Tibial nerve (tissue), 3 donors: ENCODE results near the gene RPTOR.

Experiments used
- CTCF ChIP-seq, 5 experiments: fragments of 200-600 bp in 3 of 5; fragments of 450-650 bp in 2 of 5; sonication (generic) in 3 of 5; IDR thresholded peaks; one replicate each; pipeline ENCODE4 v1.5.1; 2016 to 2019; ENCODE audit warnings: antibody characterized with exemption in 5 of 5, mild to moderate bottlenecking in 3 of 5, moderate library complexity in 2 of 5
- POLR2A ChIP-seq, 2 donors: fragments of 450-650 bp; IDR thresholded peaks; one replicate each; pipeline ENCODE4 v1.6.1; 2017; ENCODE audit warnings: antibody characterized with exemption in 2 of 2, mild to moderate bottlenecking in 2 of 2, moderate library complexity in 2 of 2

DNA sequence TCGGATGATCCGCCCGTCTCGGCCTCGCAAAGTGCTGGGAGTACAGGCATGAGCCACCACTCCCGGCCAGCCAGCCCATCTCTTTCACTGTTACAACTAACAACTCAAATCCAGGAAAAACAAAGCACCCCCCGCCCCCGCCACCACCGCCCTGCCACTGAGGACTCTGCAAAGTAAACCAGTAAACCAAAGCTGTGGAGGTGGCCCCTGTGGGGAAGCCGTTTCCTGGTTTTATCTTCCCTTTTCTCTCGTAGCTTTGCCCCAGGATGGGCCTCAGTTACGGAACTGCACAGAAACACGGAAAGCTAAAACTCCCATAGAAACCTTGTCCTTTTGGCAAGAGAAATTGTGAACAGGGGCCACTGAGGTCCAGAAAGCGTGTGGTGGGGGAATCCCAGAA is 464.5 kb downstream of the RPTOR start:
- TF ChIP-seq POLR2A (IDR thresholded peaks at IDR 0.05), result no peak
- TF ChIP-seq CTCF (IDR thresholded peaks at IDR 0.05), result no peak
